ENCODE measurements around the gene IL1A.

DNA sequence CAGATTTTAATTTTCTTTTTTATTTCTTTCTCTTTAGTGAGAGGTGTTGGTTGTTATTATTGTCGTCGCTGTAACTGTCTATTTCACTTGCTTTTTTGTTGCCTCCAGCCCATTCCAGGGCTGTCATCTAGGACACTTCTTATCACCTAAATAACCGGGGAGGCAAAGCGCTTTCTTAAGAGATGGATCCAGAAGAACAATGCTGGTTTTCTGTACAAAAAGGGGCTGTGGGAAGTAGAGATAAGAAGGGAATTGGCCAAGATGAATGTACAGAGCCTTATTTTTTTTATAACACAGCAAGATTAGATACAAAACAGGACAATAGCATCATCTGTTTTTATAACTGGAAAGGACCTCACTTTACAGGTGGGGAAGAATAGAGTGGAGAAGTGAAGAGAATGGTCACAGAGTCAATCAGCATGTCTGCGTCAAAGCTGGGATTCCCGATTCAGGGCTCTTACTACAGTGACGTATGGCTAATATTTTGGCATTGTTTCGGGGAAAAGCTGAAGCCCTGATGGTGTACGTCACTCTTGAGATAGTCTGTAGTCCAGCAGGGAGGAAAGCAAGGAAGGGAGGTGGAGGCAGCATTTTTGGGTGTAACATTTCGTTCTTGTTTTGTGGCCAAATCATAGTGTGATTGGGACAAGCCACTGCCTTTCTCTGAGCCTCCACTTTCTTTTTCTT lies 29.1 kb upstream of the IL1A start:
- no peak for TF ChIP-seq CTCF (IDR thresholded peaks at IDR 0.05; ENCODE audit: borderline replicate concordance, extremely low read depth, low read length, poor library complexity, severe bottlenecking)
- TF ChIP-seq EZH2 (IDR thresholded peaks at IDR 0.05; ENCODE audit: borderline replicate concordance, low read depth, low read length, severe bottlenecking): no peak

Data from DND-41 (cell line).